GM18873 (cell line): ENCODE data around the gene PHC2.

Source experiments
- ATAC-seq: cut with Tn5 transposase; IDR thresholded peaks from one replicate; pipeline ENCODE4 v1.9.1; 2021; ENCODE audit warnings: mild to moderate bottlenecking, moderate library complexity, moderate number of reproducible peaks; ENCODE audit not compliant: unreplicated experiment, low FRiP score

PHC2 gene

GRCh38 chr1:33357099-33357498 lies 73.8 kb downstream of the PHC2 start:
- no peak for ATAC-seq

GRCh38 chr1:33354707-33355316 lies 76.1 kb downstream of the PHC2 start:
- ATAC-seq = no peak

- ATAC-seq = no peak
Observed at GRCh38 chr1:33353531-33353930, 77.4 kb downstream of the PHC2 start.

- no peak for ATAC-seq
Observed at GRCh38 chr1:33351281-33351660, 79.6 kb downstream of the PHC2 start.

- no peak for ATAC-seq
Observed at GRCh38 chr1:33350611-33351280, 80.1 kb downstream of the PHC2 start.

- ATAC-seq = peak; percentile 57
Observed at GRCh38 chr1:33349778-33350610, 80.9 kb downstream of the PHC2 start.

- peak; percentile 27 for ATAC-seq
Observed at GRCh38 chr1:33349081-33349759, 81.7 kb downstream of the PHC2 start.

- ATAC-seq = no peak
Observed at GRCh38 chr1:33348676-33349080, 82.2 kb downstream of the PHC2 start.

GRCh38 chr1:33348194-33348593 lies 82.7 kb downstream of the PHC2 start:
- ATAC-seq = no peak

GRCh38 chr1:33347650-33347992 lies 83.3 kb downstream of the PHC2 start:
- ATAC-seq = no peak

- no peak for ATAC-seq
Observed at GRCh38 chr1:33346927-33347649, 83.8 kb downstream of the PHC2 start.

GRCh38 chr1:33346533-33346926 lies 84.4 kb downstream of the PHC2 start:
- ATAC-seq = no peak

- ATAC-seq = no peak
Observed at GRCh38 chr1:33344896-33345560, 85.9 kb downstream of the PHC2 start.

- ATAC-seq = no peak
Observed at GRCh38 chr1:33343539-33343938, 87.4 kb downstream of the PHC2 start.

- no peak for ATAC-seq
Observed at GRCh38 chr1:33342041-33342723, 88.7 kb downstream of the PHC2 start.

GRCh38 chr1:33341190-33341589 lies 89.7 kb downstream of the PHC2 start:
- ATAC-seq = no peak

- ATAC-seq = no peak
Observed at GRCh38 chr1:33339413-33339812, 91.5 kb downstream of the PHC2 start.

GRCh38 chr1:33338440-33339211 lies 92.3 kb downstream of the PHC2 start:
- ATAC-seq = no peak

- ATAC-seq = no peak
Observed at GRCh38 chr1:33338048-33338439, 92.9 kb downstream of the PHC2 start.
